GM19455 (cell line): ENCODE data around the gene SCN8A.

Source experiments
- ATAC-seq: cut with Tn5 transposase; IDR thresholded peaks from one replicate; pipeline ENCODE4 v1.9.1; 2021; ENCODE audit not compliant: unreplicated experiment

The SCN8A gene

GRCh38 chr12:51811203-51812202 lies 220.5 kb downstream of the SCN8A start:
- no peak for ATAC-seq

- no peak for ATAC-seq
Measured at GRCh38 chr12:51812871-51813270, 221.8 kb downstream of the SCN8A start.

- no peak for ATAC-seq
Measured at GRCh38 chr12:51813931-51814310, 222.9 kb downstream of the SCN8A start.

GRCh38 chr12:51814311-51815088 lies 223.5 kb downstream of the SCN8A start:
- no peak for ATAC-seq

GRCh38 chr12:51815571-51815970 lies 224.5 kb downstream of the SCN8A start:
- ATAC-seq = no peak

GRCh38 chr12:51817027-51817953 lies 226.3 kb downstream of the SCN8A start:
- no peak for ATAC-seq

- no peak for ATAC-seq
Measured at GRCh38 chr12:51818086-51818485, 227.1 kb downstream of the SCN8A start.

GRCh38 chr12:51818566-51819300 lies 227.7 kb downstream of the SCN8A start:
- ATAC-seq = no peak

- no peak for ATAC-seq
Measured at GRCh38 chr12:51819736-51820525, 228.9 kb downstream of the SCN8A start.

GRCh38 chr12:51820526-51821439 lies 229.8 kb downstream of the SCN8A start:
- ATAC-seq = no peak

- no peak for ATAC-seq
Measured at GRCh38 chr12:51821440-51822260, 230.6 kb downstream of the SCN8A start.

GRCh38 chr12:51822261-51822616 lies 231.2 kb downstream of the SCN8A start:
- ATAC-seq = no peak

GRCh38 chr12:51822956-51823355 lies 231.9 kb downstream of the SCN8A start:
- ATAC-seq = no peak

GRCh38 chr12:51823875-51824565 lies 233.0 kb downstream of the SCN8A start:
- no peak for ATAC-seq

- ATAC-seq = no peak
Measured at GRCh38 chr12:51825216-51825615, 234.2 kb downstream of the SCN8A start.

GRCh38 chr12:51826881-51827280 lies 235.8 kb downstream of the SCN8A start:
- ATAC-seq = no peak
